IMR-90 (cell line): ENCODE measurements around the gene MAB21L2. TPM values are rescaled to one million over a fixed set of nuclear protein-coding genes. Genes with fewer than 3 reads are reported as not detected.

Experiments
- ATAC-seq: fragments of 200-7000 bp; cut with Tn5 transposase; 2 replicates; pipeline ENCODE4 v1.9.1; 2020; ENCODE audit warnings: low read depth, mild to moderate bottlenecking, moderate library complexity
- BruUV-seq: library from RNA; stranded (reverse); fragments of 400-500 nt; replicated peaks from 2 replicates; lab custom pipeline; 2021; lab: Mats Ljungman, UMichigan
- CTCF ChIA-PET: fragments of 300-600 bp; formaldehyde crosslinking; extraction: SDS; loops from one replicate; lab custom pipeline; 2021; ENCODE audit warnings: antibody characterized with exemption; lab: Yijun Ruan, JAX
- POLR2A ChIA-PET: fragments of 300-600 bp; sonication (Branson Sonifier 250); formaldehyde crosslinking; loops from one replicate; lab custom pipeline; 2022; ENCODE audit warnings: antibody characterized with exemption; ENCODE audit not compliant: unreplicated experiment; lab: Charles Lee
- DNase-seq: peaks from one replicate; pipeline ENCODE4 v3.0.0; 2013
- H2AFZ ChIP-seq: replicated peaks from 2 replicates; pipeline ENCODE3; 2013; ENCODE audit warnings: low read length, mild to moderate bottlenecking; ENCODE audit not compliant: poor library complexity
- H2AK5ac ChIP-seq: 2 replicates; pipeline ENCODE4 v1.6.1; 2013; ENCODE audit warnings: low read depth, low read length, inconsistent platforms
- H2AK9ac ChIP-seq: replicated peaks from 2 replicates; pipeline ENCODE3; 2013; ENCODE audit warnings: mild to moderate bottlenecking, low read depth, low read length, moderate library complexity; ENCODE audit not compliant: poor library complexity
- H2BK120ac ChIP-seq: 2 replicates; pipeline ENCODE4 v1.6.1; 2013; ENCODE audit warnings: low read depth, low read length, inconsistent platforms
- H2BK15ac ChIP-seq: 3 replicates; pipeline ENCODE4 v1.6.1; 2013; ENCODE audit warnings: low read depth, low read length, inconsistent platforms
- H2BK20ac ChIP-seq: 2 replicates; pipeline ENCODE4 v1.6.1; 2013; ENCODE audit warnings: low read depth, mild to moderate bottlenecking, inconsistent platforms, low read length, moderate library complexity
- H2BK5ac ChIP-seq: 2 replicates; pipeline ENCODE4 v1.6.1; 2013; ENCODE audit warnings: mild to moderate bottlenecking, low read depth, low read length, inconsistent platforms; ENCODE audit not compliant: poor library complexity, severe bottlenecking
- H3K14ac ChIP-seq: replicated peaks from 2 replicates; pipeline ENCODE4 v1.6.1; 2013; ENCODE audit warnings: low read depth, low read length, inconsistent platforms
- H3K18ac ChIP-seq: 2 replicates; pipeline ENCODE4 v1.6.1; 2013; ENCODE audit warnings: low read depth, low read length, control low read depth
- H3K23ac ChIP-seq: 2 replicates; pipeline ENCODE4 v1.6.1; 2013; ENCODE audit warnings: low read depth, low read length, inconsistent platforms
- H3K27ac ChIP-seq: 2 replicates; pipeline ENCODE4 v1.5.1; 2013; ENCODE audit warnings: mild to moderate bottlenecking, control low read depth, low read length; ENCODE audit not compliant: insufficient read depth
- H3K27me3 ChIP-seq: 2 replicates; pipeline ENCODE4 v1.6.1; 2013; ENCODE audit warnings: low read length; ENCODE audit not compliant: control insufficient read depth, insufficient read depth
- H3K36me3 ChIP-seq: 2 replicates; pipeline ENCODE4 v1.6.1; 2013; ENCODE audit warnings: low read length, mixed read lengths; ENCODE audit not compliant: control insufficient read depth, insufficient read depth
- H3K4ac ChIP-seq: 2 replicates; pipeline ENCODE4 v1.6.1; 2013; ENCODE audit warnings: low read depth, low read length, inconsistent platforms
- H3K4me1 ChIP-seq: 2 replicates; pipeline ENCODE4 v1.6.1; 2013; ENCODE audit warnings: low read length, mixed read lengths; ENCODE audit not compliant: control insufficient read depth, insufficient read depth
- H3K4me2 ChIP-seq: 2 replicates; pipeline ENCODE4 v1.6.1; 2013; ENCODE audit warnings: low read depth, mild to moderate bottlenecking, control low read depth, low read length, moderate library complexity
- H3K4me3 ChIP-seq: 2 replicates; pipeline ENCODE4 v1.5.1; 2013; ENCODE audit warnings: low read depth, mild to moderate bottlenecking, control low read depth, low read length, moderate library complexity; ENCODE audit not compliant: insufficient read depth
- H3K56ac ChIP-seq: 2 replicates; pipeline ENCODE4 v1.6.1; 2013; ENCODE audit warnings: low read length, inconsistent platforms; ENCODE audit not compliant: insufficient read depth; ENCODE audit errors: extremely low read depth
- H3K79me1 ChIP-seq, 2 experiments: 2 replicates each; pipeline ENCODE4 v1.6.1; 2013; ENCODE audit warnings: low read length in 2 of 2, inconsistent platforms in 1 of 2, low read depth in 1 of 2
- H3K9ac ChIP-seq: 2 replicates; pipeline ENCODE4 v1.6.1; 2013; ENCODE audit warnings: low read depth, low read length, control low read depth
- H3K9me1 ChIP-seq: 2 replicates; pipeline ENCODE4 v1.6.1; 2013; ENCODE audit warnings: low read length, inconsistent platforms; ENCODE audit not compliant: insufficient read depth
- H3K9me3 ChIP-seq: 2 replicates; pipeline ENCODE4 v1.6.1; 2013; ENCODE audit warnings: low read length; ENCODE audit not compliant: control insufficient read depth, insufficient read depth
- H4K20me1 ChIP-seq: 2 replicates; pipeline ENCODE4 v1.6.1; 2013; ENCODE audit warnings: low read length, inconsistent platforms; ENCODE audit not compliant: insufficient read depth
- H4K5ac ChIP-seq: 2 replicates; pipeline ENCODE4 v1.6.1; 2013; ENCODE audit warnings: mild to moderate bottlenecking, low read depth, low read length, control low read depth
- H4K8ac ChIP-seq, 2 experiments: 2 replicates each; pipeline ENCODE4 v1.6.1; 2013; ENCODE audit warnings: low read depth in 2 of 2, low read length in 2 of 2, control low read depth in 1 of 2, inconsistent platforms in 1 of 2
- H4K91ac ChIP-seq: 2 replicates; pipeline ENCODE4 v1.6.1; 2013; ENCODE audit warnings: low read depth, low read length, inconsistent platforms; ENCODE audit not compliant: insufficient read depth
- BHLHE40 ChIP-seq: fragments of 150-350 bp; IDR thresholded peaks from 2 replicates; pipeline ENCODE4 v1.6.1; 2016; ENCODE audit warnings: mild to moderate bottlenecking, low read depth, low read length
- CEBPB ChIP-seq: IDR thresholded peaks from 2 replicates; pipeline ENCODE4 v1.6.1; 2012; ENCODE audit warnings: low read depth, low read length, improper control_type of control experiment
- CHD1 ChIP-seq: IDR thresholded peaks from 2 replicates; pipeline ENCODE4 v1.6.1; 2012; ENCODE audit warnings: low read depth, low read length, improper control_type of control experiment
- ELK1 ChIP-seq: fragments of 150-350 bp; IDR thresholded peaks from 2 replicates; pipeline ENCODE4 v1.6.1; 2016; ENCODE audit warnings: low read depth, mild to moderate bottlenecking, low read length, moderate library complexity, borderline replicate concordance
- NFE2L2 ChIP-seq: fragments of 150-350 bp; IDR thresholded peaks from 2 replicates; pipeline ENCODE4 v1.6.1; 2016; ENCODE audit warnings: low read depth, mild to moderate bottlenecking, low read length
- RAD21 ChIP-seq: IDR thresholded peaks from 2 replicates; pipeline ENCODE4 v1.6.1; 2012; ENCODE audit warnings: low read length, improper control_type of control experiment
- RFX5 ChIP-seq: IDR thresholded peaks from 2 replicates; pipeline ENCODE4 v1.8.0; 2012; ENCODE audit warnings: low read depth, mild to moderate bottlenecking, low read length, moderate library complexity
- SMC3 ChIP-seq: fragments of 150-350 bp; IDR thresholded peaks from 2 replicates; pipeline ENCODE4 v1.6.1; 2016; ENCODE audit warnings: low read depth, mild to moderate bottlenecking, antibody characterized with exemption, low read length, moderate library complexity
- WGBS, 2 experiments: methylation state at CpG; one replicate each; pipeline versions ENCODE4 v1.1.5 to v1.1.7; 2013; ENCODE audit warnings: missing lambda C conversion rate in 2 of 2; ENCODE audit not compliant: insufficient read length in 1 of 2; ENCODE audit errors: extremely low coverage in 2 of 2; 5-methylcytosine and 5-hydroxymethylcytosine counted together
- dilution Hi-C: fragments of 300-500 bp; cut with HindIII; formaldehyde crosslinking; loops from one replicate; pipeline ENCODE4 v1.14.3; 2018; ENCODE audit warnings: low sequenced_read_pairs; ENCODE audit not compliant: unreplicated experiment
- in situ Hi-C: fragments of 300-500 bp; cut with MboI; formaldehyde crosslinking; loops from 3 replicates; pipeline ENCODE4 v1.14.3; 2019; ENCODE audit warnings: low sequenced_read_pairs, inconsistent platforms, mixed read lengths
- intact Hi-C: fragments of 100-400 bp; cut with micrococcal nuclease; formaldehyde crosslinking; loops from 2 replicates; pipeline ENCODE4 v1.10.0; 2022
- polyA plus RNA-seq, 3 experiments: library from polyadenylated mRNA; depleted of rRNA; stranded (reverse); fragments of >200 nt; gene quantifications; 2 replicates each; pipeline ENCODE4 v1.2.3, GENCODE V29; 2012; ENCODE audit warnings: low replicate concordance in 1 of 3
- total RNA-seq: library from RNA; depleted of rRNA; stranded (reverse); fragments of >200 nt; gene quantifications from 2 replicates; pipeline ENCODE4 v1.2.3, GENCODE V29; 2012

The MAB21L2 gene
- total and polyA plus RNA-seq, 2 of the 4 experiments (the other 2 are of a cell fraction): 7.6 to 12.0 TPM

DNA sequence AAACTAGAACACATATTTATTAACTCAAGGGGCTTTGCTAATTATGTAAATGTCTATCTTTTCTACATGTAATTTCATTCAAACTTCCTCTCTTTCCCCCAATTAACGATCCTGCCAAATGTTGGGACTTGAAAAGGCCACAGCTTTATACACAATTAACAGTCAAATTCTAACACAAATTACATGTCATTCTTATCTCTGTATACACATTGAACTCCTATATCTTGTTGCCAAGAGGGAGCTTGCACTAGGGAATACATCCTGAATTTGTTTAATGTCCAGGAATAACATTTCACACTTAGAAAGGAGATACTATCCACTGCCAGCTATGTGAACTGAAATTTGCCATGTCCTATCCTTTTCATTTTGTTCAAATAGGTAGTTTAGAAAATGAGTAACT is 38.9 kb upstream of the MAB21L2 start:
- Histone ChIP-seq H2AK5ac (no peak overlapping the region), H3K9me1 (no peaks in the 10 kb centered on the region), H2AFZ (no peak overlapping the region), H3K27ac (no peak overlapping the region), H3K36me3 (no peaks in the 10 kb centered on the region), H4K20me1 (no peaks in the 10 kb centered on the region), H3K9me3 (no peaks in the 10 kb centered on the region), H3K79me1 (no peaks in the 10 kb centered on the region), H3K9ac (no peak overlapping the region), H3K14ac (no peak overlapping the region), H3K56ac (no peak overlapping the region), H3K4me1 (no peaks in the 10 kb centered on the region), H3K18ac (no peak overlapping the region), H2BK20ac (no peak overlapping the region), H4K5ac (no peak overlapping the region), H4K8ac (no peak overlapping the region), H2BK15ac (no peak overlapping the region), H2BK120ac (no peak overlapping the region), H3K4me3 (no peak overlapping the region), H2BK5ac (no peak overlapping the region), H3K4ac (no peak overlapping the region), H4K91ac (no peak overlapping the region), H3K23ac (no peak overlapping the region), H2AK9ac (no peak overlapping the region), H3K27me3 (no peaks in the 10 kb centered on the region), H3K4me2 (no peak overlapping the region)
- no peak for TF ChIP-seq NFE2L2
- TF ChIP-seq RAD21: no peak
- no peak for TF ChIP-seq SMC3
- TF ChIP-seq CEBPB: no peak
- TF ChIP-seq RFX5: no peak
- no peak for TF ChIP-seq CHD1
- TF ChIP-seq ELK1: no peak
- TF ChIP-seq BHLHE40: no peak
- in situ Hi-C loops (no loop called here), intact Hi-C loops (no loop called here), dilution Hi-C loops (no loop called here)
- ATAC-seq (no peak), DNase-seq (no peak)
- ChIA-PET POLR2A (no interaction called here), CTCF (no interaction called here)
- no CpG with 5 or more reads among the region's 1 CpG for WGBS, 2 experiments
- BruUV-seq: no TSS peak
